ENCODE measurements around the gene LRRC43.
A peak's percentile ranks its signal among the peaks of the same experiment; 100 is the strongest.

Gene LRRC43, protein sequence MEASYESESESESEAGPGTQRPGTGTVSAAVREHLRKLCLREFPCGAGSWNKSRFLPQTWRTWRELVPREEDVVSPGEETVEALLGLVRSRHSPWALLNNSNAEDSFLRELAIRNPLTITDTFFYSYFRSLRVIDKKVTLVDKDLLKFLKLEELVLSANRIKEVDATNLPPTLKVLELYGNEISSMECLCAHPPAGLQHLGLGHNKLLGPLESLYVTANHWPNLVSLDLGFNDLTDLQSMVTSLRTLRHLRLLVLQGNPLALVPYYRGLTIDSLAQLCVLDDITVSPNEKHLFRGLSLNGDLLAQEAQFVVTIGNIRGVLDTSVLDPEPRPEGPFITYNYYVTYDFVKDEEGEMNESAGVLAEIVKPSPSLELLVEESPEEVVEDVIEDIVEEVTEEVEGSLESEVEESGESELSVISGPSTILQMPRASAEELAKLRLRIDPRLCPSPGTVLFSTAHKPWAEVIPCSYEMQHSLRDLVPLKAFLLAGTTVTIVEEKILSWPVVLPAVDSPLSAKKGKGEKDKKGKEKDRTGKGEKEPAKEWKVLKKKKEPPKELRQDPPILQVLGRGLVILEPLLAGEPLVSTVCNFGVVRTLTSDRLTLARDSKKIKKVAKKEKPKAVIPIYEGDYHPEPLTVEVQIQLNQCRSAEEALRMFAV

DNA sequence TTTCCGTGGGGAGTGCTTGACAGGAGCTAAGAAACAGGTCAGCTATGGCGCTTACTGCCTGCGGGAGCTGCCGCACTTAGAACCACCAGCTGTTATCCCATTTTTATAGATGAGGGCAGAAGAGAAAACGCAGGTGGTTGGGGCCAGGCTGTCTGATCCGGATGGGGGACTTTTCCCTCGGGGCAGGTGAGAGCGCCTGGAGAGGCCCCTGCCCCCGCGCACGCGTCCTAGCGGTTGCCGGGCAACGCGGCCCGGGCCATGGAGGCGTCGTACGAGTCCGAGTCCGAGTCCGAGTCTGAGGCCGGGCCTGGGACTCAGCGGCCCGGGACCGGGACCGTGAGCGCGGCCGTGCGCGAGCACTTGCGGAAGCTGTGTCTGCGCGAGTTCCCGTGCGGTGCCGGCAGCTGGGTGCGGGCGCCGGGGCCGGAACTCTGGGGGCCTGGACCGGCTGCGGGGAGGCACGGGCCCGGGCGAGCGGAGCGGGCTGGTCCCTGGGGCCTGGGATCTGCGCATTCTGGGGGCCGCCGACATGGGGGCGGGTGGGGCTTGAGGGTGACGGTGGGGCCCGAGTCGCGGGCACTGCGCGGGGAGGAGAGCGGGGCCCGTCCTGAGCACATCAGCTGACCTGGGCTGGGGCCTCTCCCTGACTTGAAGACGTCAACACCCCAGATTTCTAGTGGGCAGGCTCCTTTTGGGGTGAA, at the start of gene LRRC43:
LRRC43 (plus strand) TSS at position 237 of the 701 bp plus-strand sequence; CDS start at position 259, 22 bp downstream.
- peak; percentile 34 for DNase-seq (ENCODE audit: low spot score)

DNA sequence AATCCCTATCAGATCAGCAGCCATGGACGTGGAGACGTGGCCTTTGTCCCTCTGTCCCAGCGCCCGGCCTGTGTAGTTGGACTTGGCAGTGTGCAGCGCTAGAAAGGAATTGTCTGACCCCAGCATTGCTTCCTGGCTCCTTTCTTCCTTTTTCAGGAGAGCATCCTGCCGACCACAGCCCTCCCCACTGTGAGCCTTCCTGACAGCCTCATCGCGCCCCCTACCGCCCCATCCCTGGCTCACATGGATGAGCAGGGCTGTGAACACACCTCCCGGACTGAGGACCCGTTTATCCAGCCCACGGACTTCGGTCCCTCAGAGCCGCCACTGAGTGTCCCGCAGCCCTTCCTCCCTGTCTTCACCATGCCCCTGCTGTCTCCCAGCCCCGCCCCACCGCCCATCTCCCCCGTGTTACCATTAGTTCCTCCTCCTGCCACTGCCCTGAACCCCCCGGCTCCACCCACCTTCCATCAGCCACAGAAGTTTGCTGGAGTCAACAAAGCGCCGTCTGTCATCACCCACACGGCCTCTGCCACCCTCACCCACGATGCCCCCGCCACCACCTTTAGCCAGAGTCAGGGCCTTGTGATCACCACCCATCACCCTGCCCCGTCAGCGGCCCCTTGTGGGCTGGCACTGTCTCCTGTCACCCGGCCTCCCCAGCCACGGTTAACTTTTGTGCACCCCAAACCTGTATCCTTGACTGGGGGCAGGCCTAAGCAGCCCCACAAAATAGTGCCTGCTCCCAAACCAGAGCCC, 49.6 kb upstream of the LRRC43 start:
- no peak for DNase-seq (ENCODE audit: low spot score)

DNA sequence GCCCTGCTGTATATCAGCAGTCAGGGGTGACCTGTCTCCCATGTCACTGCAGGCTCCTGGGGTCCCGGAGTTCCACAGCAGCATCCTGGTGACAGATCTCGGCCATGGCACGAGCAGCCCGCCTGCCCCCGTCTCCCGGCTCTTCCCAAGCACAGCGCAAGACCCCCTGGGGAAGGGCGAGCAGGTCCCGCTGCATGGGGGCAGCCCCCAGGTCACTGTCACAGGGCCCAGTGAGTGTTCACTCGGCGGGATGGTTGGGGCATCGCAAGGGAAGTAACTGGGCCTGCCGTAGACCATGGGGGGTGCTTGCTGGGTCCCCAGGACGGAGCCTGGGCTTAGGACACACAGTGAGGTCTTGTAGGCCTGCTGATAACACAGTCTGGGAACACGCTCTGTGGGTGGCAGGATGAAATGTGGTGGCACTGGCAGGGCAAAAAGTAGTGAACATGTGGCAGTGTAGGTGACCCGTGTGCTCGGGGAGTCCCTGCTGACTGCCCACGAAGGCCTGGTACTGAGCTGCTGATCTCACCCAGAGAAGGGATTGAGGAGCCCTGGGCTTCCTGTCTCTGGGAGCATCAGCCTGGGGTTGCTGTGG, 47.4 kb upstream of the LRRC43 start:
- DNase-seq (ENCODE audit: low spot score): no peak

DNA sequence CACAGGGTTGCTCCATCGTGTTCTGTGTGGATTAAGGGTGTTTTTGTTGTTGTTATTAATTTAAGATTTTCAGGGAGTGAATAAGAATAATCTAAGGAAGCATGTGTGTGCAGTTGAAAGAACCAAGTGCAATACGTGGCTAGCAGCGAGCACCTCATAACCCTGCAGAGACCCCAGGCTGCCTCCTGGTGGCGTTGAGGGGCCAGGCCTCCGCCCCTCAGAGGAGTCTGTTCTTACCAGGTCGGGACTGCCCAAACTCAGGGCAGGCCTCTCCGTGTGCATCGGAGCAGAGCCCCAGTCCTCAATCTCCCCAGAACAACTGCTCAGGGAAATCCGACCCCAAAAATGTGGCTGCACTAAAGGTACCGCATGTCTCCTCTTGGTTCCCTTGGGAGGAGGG, 45.7 kb upstream of the LRRC43 start:
- no peak for DNase-seq (ENCODE audit: low spot score)

DNA sequence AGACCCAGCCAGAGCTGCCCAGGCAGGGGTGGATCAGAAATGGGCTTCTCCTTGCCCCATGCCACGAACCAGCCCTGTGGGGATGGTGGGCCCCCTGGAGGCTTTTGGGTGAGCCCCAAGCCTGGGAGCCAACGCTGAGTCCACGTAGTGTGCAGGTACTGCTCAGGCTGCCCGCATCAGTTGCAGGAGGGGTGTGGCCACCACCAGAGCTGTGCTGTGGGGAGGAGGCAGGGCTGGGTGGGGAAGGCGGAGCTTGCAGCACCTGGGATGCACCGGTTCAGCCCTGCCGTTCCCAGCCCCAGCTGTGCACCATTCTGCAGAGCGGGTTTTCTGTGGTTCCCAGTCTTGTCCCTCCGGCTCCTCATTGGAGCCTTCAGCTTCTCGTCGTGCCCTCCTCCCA, 45.2 kb upstream of the LRRC43 start:
- DNase-seq (ENCODE audit: low spot score): no peak

DNA sequence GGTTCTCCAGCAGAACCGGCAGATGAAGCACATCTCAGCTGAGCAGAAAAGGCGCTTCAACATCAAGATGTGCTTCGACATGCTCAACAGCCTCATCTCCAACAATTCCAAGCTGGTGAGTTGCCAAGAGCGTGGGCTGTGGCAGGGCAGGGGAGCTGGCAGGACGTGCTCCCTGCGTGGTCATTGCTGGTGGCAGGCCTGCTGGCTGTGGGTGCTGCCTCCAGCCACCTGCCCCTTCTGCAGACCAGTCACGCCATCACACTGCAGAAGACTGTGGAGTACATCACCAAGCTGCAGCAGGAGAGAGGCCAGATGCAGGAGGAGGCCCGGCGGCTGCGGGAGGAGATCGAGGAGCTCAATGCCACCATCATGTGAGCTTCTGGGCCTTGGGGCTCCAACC, 44.7 kb upstream of the LRRC43 start:
- DNase-seq (ENCODE audit: low spot score): no peak

DNA sequence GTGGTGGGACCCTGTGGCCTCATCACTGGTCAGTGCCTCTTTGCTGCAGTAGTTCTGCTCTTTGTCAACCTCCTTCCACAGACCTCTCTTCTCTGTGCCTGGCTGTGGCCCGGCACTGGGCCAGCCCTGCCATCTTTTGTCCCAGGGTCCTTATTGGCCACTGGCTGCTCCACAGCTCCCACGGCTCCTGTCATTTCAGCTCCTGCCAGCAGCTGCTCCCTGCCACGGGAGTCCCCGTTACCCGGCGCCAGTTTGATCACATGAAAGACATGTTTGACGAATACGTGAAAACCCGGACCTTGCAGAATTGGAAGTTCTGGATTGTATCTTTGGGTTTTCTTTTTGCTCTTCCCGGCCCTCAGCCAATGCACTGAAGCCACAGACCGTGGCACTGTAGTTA, 44.3 kb upstream of the LRRC43 start:
- no peak for DNase-seq (ENCODE audit: low spot score)

DNA sequence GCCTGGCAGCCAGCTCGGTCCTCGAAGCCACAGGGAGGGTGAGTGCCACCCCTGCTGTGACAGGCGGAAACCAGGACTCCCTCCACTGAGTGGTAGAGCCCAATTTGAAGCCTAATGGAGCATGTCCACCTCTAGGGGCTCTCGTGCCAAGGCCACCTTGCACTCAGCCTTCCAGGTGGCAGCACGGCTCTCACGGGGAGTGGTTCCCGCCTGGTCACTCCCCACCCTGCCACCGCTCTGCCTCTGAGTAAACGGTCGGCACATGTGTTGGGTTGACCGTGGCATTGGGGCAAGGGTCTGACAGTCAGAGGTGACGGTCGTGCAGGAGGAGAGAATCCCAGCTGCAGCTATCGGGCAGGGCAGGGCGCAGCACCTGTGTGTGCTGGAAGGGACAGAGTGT, 43.7 kb upstream of the LRRC43 start:
- no peak for DNase-seq (ENCODE audit: low spot score)

DNA sequence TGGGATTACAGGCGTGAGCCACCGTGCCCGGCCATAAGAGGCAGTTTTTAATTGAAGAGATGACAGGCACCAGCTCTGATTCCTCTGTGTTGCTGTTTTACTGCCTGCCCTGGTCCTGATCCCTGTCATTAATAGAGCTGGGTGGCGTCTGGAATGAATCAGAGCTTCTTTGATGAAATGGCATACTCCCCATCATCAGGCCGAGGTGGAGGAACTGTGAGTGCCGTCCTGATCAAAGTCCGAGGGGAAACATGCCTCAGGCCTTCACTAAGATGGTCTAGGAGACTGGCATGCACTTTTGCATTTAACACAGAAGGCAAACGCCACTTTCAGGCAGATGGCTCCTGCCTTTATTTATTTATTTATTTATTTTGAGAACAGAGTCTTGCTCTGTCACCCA, 43.0 kb upstream of the LRRC43 start:
- DNase-seq (ENCODE audit: low spot score): no peak

DNA sequence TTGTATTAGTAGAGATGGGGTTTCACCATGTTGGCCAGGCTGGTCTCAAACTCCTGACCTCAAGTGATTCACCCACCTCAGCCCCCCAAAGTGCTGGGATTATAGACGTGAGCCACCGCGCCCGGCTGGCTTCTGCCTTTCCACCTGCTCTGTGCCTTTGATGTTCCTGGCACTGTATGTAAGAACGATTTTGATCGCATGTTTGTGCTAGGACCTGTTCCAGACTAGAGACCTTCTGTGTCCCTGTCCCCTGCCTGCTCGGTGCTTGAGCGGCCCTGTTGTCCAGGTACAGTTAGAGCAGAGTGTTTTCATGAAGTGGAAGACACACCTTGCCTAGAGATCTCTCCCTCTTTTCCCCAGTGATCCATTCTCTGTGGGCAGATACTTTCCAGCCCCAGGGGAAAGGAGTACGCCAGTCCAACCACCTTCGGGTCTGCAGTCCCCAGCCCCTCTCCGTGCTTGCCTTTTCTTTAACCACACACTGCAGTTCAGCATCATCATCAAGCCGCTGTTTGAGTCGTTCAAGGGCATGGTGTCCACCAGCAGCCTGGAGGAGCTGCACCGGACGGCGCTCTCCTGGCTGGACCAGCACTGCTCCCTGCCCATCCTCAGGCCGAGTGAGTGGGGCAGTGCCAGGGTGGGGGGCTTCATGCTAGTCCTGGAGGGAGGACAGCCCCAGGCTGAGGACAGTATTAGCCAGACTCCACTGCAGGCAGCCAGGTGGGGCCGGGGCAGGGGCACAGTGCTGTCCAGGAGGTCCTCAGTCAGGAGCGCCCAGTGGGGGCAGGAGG, 42.3 kb upstream of the LRRC43 start:
- DNase-seq (ENCODE audit: low spot score): no peak

DNA sequence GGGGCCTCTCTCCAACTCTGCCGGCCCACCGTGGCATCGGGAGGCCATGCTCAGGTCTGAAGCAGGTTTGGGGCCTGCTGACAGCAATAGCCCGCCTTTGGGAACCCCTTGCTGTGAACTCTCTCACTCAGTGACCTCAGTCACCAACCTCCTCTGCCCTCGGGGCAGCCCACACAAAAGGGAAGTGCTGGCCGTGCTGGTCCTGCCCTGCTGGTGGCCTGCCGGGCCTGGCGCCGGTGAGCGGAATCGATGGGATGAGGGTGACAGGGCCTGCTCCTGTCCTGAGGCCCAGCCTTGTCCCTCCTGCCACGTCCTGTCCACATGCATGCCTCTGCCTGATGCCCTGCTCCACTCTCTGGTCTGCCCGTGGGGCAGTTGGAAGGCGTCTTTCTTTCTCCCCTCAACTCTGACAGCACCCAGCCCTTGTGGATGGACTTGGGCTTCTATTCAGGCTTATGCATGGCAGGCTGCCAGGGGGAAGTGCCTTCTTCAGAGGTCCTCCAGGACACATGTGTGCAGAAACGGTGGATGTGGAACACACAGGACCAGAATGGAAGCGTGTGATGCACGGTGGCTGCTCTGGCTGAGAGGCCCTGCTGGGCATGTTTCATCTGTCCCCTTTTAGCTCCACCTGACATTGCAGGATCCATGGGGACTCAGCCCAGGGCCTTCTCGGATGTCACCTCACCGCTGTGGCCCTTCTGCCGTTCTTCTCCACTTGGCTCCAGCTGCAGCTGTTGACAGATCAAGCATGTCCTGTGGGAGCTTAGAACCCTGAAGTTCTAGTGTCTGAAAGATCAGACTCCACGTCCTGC, 40.8 kb upstream of the LRRC43 start:
- DNase-seq (ENCODE audit: low spot score): no peak

DNA sequence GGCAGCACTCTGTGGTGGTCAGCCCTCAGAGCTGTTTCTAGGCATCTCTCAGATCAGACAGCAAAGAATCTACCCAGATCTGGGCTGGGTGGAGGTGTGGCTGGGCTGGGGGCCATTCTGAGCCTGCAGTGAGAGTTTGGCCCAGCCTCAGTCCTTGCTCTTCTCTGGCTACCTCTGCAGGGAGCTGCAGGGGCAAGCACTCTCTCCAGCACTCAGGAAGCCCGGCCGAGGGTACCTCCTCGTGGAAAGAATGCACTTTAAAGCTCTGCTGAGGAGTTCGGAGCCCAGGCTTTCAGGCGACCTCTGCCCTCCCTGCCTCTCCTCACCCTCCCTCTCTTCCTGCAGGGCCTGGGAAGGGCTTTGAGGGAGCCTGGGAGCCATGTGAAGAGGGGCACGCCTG, 40.1 kb upstream of the LRRC43 start:
- no peak for DNase-seq (ENCODE audit: low spot score)

DNA sequence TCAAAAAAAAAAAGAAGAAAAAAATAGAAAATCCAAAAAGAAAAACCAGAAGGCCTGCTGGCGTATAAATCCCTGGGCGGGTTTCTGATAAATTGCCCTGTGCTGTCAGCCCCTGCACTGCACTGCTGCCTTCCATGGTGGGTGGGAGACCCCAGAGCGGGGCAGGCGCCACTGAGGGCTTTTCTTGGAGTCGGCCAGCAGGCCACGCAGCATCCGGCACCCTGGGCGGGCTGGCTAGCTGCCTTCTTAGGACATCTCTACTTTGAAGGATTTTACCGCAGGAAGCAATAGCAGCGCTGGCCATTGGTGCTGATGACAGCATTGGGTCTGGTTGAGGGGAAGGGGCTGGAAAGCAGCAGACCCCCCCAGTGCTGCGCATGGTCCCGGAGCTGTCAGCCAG, 38.0 kb upstream of the LRRC43 start:
- no peak for DNase-seq (ENCODE audit: low spot score)

DNA sequence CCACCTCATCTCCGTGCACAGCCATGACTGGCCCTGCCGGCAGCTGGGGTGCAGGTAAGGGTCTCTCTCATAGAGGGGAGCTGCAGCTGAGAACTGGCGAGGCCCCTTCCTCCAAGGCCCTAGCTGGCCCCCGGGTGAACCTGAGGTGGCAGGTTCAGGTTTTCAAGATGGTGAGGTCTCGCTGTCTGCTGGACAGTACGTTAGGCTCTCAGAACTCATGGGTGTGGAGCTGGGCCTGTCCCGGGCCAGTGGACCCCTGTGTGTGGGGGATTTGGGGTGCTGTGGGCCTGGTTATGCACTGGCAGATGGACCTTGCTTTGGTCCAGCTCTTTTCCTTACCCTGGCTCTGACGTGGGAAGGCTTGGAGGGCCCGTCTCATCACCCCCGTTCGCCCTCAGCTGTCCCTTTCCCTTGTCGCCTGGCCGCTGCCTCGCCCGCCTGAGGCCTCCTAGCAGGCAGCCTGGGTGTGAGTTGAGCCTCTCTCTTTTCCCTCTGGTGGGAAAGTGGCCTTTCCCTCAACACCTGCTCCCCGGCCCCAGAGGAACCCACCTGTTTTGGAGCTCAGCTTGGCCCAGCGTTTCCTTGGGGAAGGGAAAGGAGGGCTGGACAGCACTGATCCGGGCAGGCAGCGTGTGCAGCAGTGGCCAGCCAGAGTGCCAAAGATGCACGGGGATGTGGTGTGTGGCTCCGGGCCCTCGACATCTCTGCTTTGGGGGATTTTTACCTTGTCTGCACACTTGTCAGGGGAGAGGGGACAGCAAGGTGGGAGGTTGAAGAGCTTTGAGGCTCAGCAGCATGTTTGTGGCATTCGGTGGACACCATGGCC, 37.2 kb upstream of the LRRC43 start:
- no peak for DNase-seq (ENCODE audit: low spot score)

DNA sequence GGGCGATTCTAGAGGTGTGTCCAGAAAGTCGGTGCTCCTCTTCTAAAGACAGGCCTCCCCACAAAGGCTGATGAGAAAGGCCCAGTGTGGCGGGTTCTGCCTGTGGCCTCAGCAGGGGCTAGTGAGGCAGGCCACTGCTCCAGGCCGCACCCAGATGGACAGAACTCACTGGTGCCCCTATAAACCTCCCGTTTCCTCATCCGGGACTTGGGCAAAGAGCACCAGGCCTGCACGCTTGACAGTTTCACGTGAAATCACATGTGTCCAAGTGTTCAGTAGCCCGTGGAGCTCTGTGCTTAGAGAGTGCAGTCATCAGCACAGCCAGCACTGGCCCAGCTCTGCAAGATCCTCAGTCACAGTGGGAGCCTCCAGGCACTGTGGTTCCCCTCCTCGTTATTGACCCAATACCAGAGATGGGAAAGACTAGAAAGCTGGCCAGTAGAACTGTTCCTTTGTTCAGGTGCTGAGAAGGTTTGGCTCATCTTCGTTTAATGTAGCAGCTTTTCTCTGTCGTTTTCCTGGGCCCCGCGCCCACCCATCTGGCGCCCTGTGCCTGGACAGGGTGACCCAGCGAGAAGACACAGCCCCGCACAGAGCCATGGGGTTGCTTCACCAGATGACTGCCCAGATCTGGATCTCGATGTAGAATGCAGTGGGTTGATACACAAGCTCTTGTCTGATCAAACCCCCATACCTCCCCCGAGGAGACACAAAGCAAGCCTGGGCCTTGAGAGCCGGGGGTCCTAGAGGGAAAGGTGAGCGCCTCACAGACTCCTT, 35.2 kb upstream of the LRRC43 start:
- no peak for DNase-seq (ENCODE audit: low spot score)

DNA sequence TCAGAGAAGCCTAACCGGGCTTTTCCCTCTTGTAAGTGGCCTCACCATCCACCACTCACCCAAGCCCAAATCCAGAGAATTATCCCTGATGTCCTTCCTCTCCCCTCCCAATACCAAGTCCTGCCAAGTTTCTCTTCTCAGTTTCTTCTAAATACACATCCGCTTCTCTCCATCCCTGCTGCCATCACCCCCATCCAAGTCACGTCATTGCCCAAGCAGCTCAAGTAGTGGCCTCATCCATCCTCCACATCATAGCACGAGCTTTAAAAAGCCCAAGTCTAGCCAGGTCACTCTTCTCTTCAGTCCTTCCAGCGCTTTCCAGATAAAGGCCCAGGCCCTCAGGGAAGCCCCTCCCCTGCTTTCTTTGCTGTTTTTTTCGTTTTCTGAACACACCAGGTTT, 34.3 kb upstream of the LRRC43 start:
- DNase-seq (ENCODE audit: low spot score): no peak

DNA sequence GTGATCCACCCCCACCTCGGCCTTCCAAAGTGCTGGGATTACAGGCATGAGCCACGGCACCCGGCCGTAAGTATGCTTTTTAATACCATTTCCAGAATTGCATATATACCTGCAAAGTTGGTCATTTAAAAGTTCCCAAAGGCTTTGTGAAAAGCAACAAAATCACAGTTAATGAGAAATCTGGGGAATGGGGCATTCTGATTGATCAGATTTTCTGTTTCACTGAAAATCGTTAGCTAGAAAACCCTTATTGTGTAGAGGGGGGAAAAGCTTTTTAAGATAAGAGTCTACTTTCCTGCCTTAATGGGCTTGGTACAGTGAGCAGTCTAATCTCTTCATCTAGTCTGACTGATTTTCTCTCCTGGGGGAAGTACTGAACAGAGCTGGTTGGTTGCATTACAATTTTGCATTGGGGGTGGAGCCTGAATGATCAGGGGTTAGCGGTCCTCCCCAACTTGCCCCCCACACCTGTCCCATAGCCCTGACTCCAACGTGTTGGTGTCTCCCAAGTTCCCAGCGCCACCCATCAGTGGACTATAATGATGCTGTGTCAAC, 32.7 kb upstream of the LRRC43 start:
- no peak for DNase-seq (ENCODE audit: low spot score)

DNA sequence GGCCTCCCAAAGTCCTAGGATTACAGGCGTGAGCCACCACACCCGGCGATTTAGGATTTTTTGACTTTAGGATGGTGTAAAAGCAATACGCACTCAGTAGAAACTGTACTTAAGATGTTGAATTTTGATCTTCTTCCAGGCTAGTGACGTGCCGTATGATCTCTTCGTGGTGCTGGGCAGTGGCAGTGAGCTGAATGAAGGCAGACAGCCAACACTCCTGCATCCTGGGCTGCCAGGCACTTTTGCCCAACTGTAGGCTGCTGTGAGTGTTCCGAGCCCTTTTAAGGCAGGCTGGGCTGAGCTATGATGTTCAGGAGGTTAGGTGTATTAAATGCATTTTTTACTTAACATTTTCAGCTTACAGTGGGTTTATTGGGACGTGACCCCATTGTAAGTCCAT, 30.2 kb upstream of the LRRC43 start:
- no peak for DNase-seq (ENCODE audit: low spot score)
